ACC112 (cell line): ENCODE results near the gene KIAA1191.

Experiments
- H2AFZ ChIP-seq: fragments of 200-600 bp; sonication (generic); one replicate; pipeline ENCODE4 v1.6.0; 2017; ENCODE audit warnings: antibody characterized with exemption, low read length; ENCODE audit not compliant: unreplicated experiment
- H3K27ac ChIP-seq: fragments of 200-600 bp; sonication (generic); 2 replicates; pipeline ENCODE4 v1.5.1; 2014; ENCODE audit warnings: low read depth, mild to moderate bottlenecking, antibody characterized with exemption, low read length, moderate library complexity
- H3K27me3 ChIP-seq: fragments of 200-600 bp; sonication (generic); 2 replicates; pipeline ENCODE4 v1.6.1; 2014; ENCODE audit warnings: mild to moderate bottlenecking, antibody characterized with exemption, low read length, moderate library complexity, mixed read lengths; ENCODE audit not compliant: insufficient read depth
- H3K36me3 ChIP-seq: fragments of 200-600 bp; sonication (generic); 2 replicates; pipeline ENCODE4 v1.6.1; 2016; ENCODE audit warnings: mild to moderate bottlenecking, antibody characterized with exemption, low read length, moderate library complexity, mixed read lengths; ENCODE audit not compliant: insufficient read depth
- H3K4me1 ChIP-seq: fragments of 200-600 bp; sonication (generic); one replicate; pipeline ENCODE4 v1.6.1; 2016; ENCODE audit warnings: low read length, mixed read lengths; ENCODE audit not compliant: insufficient read depth, unreplicated experiment, control insufficient read depth
- H3K4me3 ChIP-seq: fragments of 200-600 bp; sonication (generic); 2 replicates; pipeline ENCODE4 v1.5.1; 2014; ENCODE audit warnings: mild to moderate bottlenecking, low read depth, low read length
- H3K79me2 ChIP-seq: fragments of 200-600 bp; sonication (generic); one replicate; pipeline ENCODE4 v1.6.0; 2016; ENCODE audit warnings: low read length; ENCODE audit not compliant: control insufficient read depth, unreplicated experiment, insufficient read depth

KIAA1191 gene

DNA sequence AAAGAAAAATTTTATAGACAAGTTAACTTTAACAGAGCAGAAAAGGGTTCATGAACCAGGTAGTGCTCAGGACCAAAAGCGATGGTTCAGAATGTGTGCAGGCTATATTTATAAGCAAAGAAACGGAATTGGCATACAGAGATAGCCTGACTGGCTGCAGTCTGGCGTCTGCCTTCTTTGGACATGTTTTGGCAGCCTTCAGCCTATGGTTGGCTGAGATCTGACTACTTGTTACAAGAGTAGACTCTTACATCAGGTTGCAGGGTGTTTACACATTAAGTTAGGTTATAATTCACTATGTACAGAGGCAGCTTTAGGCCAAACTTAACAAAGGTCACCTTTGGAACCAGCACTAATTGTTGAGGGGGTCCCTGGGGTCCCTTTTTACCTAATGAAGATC is 19.9 kb upstream of the KIAA1191 start:
- H3K79me2 ChIP-seq: peaks cover 12% of the 10 kb centered on the region
- H3K27ac ChIP-seq: no peak overlapping the region
- no peak overlapping the region for H2AFZ ChIP-seq
- peaks cover 12% of the 10 kb centered on the region; the same call in 1 of the 2 replicates for H3K36me3 ChIP-seq
- peaks cover 5% of the 10 kb centered on the region for H3K4me1 ChIP-seq
- no peaks in the 10 kb centered on the region for H3K27me3 ChIP-seq
- H3K4me3 ChIP-seq: no peak overlapping the region

DNA sequence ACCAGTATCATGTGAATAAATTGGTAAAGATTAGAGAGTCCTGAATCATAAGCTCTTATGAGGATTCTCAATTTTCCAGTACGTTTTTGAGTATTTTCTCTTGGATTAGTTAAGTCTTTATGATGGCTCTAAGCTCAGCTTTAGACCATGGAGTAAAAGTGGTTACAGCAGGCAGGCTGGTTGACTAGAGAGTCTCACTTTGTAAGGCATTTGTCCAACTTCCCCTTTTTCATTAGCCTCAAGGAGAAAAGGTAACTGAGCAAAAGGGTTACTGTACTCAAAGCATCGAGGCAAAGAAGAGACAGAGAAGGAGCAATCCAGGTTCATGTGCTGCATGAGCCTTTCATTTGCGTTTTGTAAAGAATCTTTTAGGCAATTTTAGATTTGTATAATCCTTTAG is 18.3 kb upstream of the KIAA1191 start:
- H3K79me2 ChIP-seq: no peaks in the 10 kb centered on the region
- no peak overlapping the region for H3K27ac ChIP-seq
- H3K27me3 ChIP-seq: no peaks in the 10 kb centered on the region
- H2AFZ ChIP-seq: no peak overlapping the region
- H3K4me1 ChIP-seq: no peaks in the 10 kb centered on the region
- no peak overlapping the region for H3K4me3 ChIP-seq
- H3K36me3 ChIP-seq: peaks cover 7% of the 10 kb centered on the region; the same call in 1 of the 2 replicates

DNA sequence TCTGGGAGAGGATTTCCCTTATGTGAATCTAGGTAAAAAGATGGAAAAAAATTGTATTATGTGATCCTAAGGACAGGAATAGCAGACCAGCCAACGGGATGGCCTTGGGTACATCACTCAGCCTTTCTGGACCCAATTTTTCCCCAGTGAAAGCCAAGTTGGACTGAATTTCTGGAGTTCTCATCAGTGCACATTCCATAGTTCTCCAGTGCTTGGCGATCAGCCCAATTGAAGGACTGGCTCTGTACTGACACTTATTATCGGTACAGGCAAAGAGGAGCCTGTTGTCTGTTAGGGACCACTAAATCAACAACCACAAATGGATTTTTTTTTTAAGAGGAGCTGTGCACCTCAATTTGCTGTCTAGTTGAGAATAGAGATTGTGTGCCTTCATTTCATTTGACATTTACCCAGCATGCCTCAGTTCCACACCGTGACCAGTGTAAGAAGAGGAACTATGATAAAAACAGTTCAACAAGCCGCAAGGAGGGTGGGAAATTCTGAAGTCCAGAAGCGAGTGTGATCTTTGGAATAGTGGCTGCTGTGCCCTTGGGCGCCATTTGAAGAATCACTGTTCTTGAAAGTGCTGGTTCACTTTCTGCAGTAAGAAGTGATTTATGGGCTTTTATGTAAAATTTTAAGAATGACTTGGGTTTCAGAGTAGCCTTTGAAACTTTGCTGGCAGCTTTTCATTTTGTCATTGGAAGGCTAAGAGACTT is 11.7 kb upstream of the KIAA1191 start:
- Histone ChIP-seq H3K79me2 (no peaks in the 10 kb centered on the region), H3K4me3 (no peak overlapping the region), H3K27me3 (no peaks in the 10 kb centered on the region), H3K27ac (no peak overlapping the region), H3K36me3 (peaks cover 9% of the 10 kb centered on the region; the same call in 1 of the 2 replicates), H2AFZ (no peak overlapping the region), H3K4me1 (no peaks in the 10 kb centered on the region)

GRCh38 chr5:176371621-176372539 is 10.3 kb upstream of the KIAA1191 start:
- Histone ChIP-seq H2AFZ (no peak overlapping the region), H3K79me2 (peaks cover 5% of the 10 kb centered on the region), H3K27ac (no peak overlapping the region), H3K27me3 (no peaks in the 10 kb centered on the region), H3K36me3 (peaks cover 9% of the 10 kb centered on the region; the same call in 1 of the 2 replicates), H3K4me1 (peaks cover 11% of the 10 kb centered on the region), H3K4me3 (no peak overlapping the region)

- peaks cover 9% of the 10 kb centered on the region; the same call in 1 of the 2 replicates for H3K36me3 ChIP-seq
- H2AFZ ChIP-seq: no peak overlapping the region
- no peak overlapping the region for H3K27ac ChIP-seq
- H3K27me3 ChIP-seq: no peaks in the 10 kb centered on the region
- H3K79me2 ChIP-seq: peaks cover 14% of the 10 kb centered on the region
- no peak overlapping the region for H3K4me3 ChIP-seq
- H3K4me1 ChIP-seq: peaks cover 11% of the 10 kb centered on the region
These were observed 8.6 kb upstream of the KIAA1191 start for GRCh38 chr5:176369934-176370711.

GRCh38 chr5:176368726-176369125 is 7.2 kb upstream of the KIAA1191 start:
- Histone ChIP-seq H3K36me3 (peaks cover 5% of the 10 kb centered on the region; the same call in 1 of the 2 replicates), H3K27ac (no peak overlapping the region), H3K79me2 (peaks cover 14% of the 10 kb centered on the region), H3K4me3 (no peak overlapping the region), H2AFZ (no peak overlapping the region), H3K27me3 (no peaks in the 10 kb centered on the region), H3K4me1 (peaks cover 11% of the 10 kb centered on the region)

DNA sequence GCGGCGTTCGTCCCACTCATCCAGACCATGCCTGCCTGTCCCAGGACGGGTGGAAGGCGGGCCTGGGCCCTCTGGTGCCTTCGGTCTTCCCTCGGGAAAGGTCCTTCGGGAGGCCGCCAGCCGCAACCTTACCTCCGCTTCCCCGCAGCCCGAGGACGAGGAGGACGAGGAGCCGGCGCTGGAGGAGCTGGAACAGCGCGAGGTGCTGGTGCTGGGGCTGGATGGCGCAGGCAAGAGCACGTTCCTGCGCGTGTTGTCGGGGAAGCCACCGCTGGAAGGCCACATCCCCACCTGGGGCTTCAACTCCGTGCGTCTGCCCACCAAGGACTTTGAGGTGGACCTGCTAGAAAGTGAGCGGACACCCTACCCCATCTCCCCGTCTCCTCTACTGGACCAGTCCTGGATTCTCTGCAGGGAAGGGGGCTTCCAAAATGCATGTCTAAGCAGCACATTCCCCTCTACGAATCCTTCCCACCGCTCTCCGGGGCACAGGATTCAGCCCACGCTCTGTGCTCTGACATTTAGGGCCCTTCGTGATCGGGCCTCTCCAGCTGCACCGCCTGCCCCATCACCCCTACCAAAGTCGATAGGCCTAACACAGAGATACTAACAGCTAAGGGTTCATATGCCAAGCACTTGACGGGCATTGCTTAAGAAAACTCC is 4.8 kb upstream of the KIAA1191 start:
- peaks cover 11% of the 10 kb centered on the region for H3K4me1 ChIP-seq
- peaks cover 16% of the 10 kb centered on the region for H3K79me2 ChIP-seq
- H2AFZ ChIP-seq: peak overlapping the region; percentile 90
- no peak overlapping the region for H3K27ac ChIP-seq
- H3K36me3 ChIP-seq: peaks cover 5% of the 10 kb centered on the region; the same call in 1 of the 2 replicates
- peak overlapping the region; percentile 93 for H3K4me3 ChIP-seq
- H3K27me3 ChIP-seq: no peaks in the 10 kb centered on the region

DNA sequence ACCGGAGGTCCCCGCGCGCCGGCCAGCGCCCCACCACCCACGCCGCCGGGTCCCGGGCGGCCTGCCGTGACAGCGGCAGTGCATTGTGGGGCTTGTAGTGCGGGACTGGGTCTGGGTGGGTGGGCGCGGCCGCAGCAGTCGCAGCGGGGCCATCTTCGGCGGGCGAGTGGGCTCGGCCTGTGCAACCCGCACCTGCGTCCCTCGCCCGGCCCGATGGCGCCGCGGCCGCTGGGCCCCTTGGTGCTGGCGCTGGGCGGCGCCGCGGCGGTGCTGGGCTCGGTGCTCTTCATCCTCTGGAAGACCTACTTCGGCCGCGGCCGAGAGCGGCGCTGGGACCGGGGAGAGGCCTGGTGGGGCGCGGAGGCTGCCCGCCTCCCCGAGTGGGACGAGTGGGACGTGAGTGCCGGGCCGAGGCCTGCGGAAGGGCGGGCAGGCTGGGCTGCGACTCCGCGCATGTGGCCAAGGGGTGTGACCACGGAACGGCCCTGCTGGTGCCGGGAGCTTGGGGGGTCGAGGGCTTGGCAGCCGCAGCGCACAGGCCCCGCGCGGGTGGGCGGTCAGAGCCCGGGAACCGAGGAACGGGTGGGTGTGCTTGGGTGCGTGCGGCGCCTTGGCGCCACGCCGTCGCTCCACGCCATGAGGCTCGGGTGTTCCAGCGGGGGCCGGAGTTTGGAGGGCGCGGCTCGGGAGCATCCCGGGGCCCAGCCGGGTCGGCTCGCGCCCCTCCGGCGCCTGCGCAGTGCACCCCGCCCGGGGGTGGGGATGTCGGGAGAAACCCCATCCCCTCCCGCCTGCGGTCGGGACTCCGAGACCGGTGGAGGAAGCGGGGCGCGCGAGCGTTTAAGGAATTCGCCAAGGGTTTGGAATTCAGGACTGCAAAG is 4.0 kb upstream of the KIAA1191 start, which contains the start of gene ARL10:
Gene ARL10 (plus strand): TSS at position 137 of the 881 bp plus-strand sequence. CDS start 77 bp downstream, at position 214.
- Histone ChIP-seq H2AFZ (peak within 1 kb of the TSS; percentile 94), H3K4me1 (peaks cover 11% of the 10 kb centered on the region), H3K79me2 (peaks cover 23% of the 10 kb centered on the region), H3K36me3 (peaks cover 5% of the 10 kb centered on the region; the same call in 1 of the 2 replicates), H3K4me3 (peak within 1 kb of the TSS; percentile 93), H3K27ac (peak within 1 kb of the TSS; percentile 49), H3K27me3 (no peaks in the 10 kb centered on the region)

DNA sequence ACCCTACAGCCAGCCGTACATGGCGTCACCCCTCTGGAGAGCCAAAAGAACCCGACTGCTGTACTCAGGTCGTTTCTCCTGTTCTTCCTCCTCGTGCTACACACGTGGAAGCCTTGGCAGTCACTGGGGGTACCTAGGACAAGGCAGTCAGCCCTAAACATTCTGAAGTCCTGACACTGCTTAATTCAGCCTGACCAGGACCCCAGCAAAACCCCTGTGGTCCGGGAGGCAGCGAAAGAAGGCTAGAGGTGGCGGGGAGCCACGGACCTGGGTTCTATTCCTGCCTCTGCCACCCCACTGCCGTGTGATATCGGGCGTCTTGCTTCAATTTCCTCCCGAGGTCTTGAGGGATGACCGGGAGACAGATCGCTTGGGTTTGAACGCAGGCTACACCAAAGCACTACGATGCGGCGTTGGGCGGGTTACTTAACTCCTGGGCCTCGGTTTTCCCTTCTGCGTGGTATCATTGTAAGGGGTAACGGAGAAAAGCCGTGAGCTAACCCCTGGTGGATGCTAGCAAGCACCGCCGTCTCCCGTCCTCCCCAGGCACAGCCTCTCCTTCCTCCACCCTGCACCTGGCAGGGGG is 3.3 kb upstream of the KIAA1191 start:
- Histone ChIP-seq H3K36me3 (peaks cover under 1% of the 10 kb centered on the region; the same call in 1 of the 2 replicates), H3K27ac (no peak overlapping the region), H3K4me3 (peak overlapping the region; percentile 93), H3K27me3 (no peaks in the 10 kb centered on the region), H2AFZ (peak overlapping the region; percentile 94), H3K4me1 (peaks cover 11% of the 10 kb centered on the region), H3K79me2 (peaks cover 29% of the 10 kb centered on the region)
